ENCODE data around the gene XCL2.

The XCL2 gene

GRCh38 chr1:168589167-168589566 is 45.4 kb upstream of the XCL2 start:
- TF ChIP-seq ZFP3 (CRISPR knock-in tag; IDR thresholded peaks at IDR 0.05) = no peak
- TF ChIP-seq TOX (CRISPR knock-in tag; IDR thresholded peaks at IDR 0.05; ENCODE audit: borderline replicate concordance) = no peak
- no peak for TF ChIP-seq ISL1 (CRISPR knock-in tag; IDR thresholded peaks at IDR 0.05)
- TF ChIP-seq OSR1 (CRISPR knock-in tag; IDR thresholded peaks at IDR 0.05) = no peak
- no peak for TF ChIP-seq ZNF70 (CRISPR knock-in tag; IDR thresholded peaks at IDR 0.05)
- no peak for TF ChIP-seq POU6F1 (CRISPR knock-in tag; IDR thresholded peaks at IDR 0.05; ENCODE audit: borderline replicate concordance, low read depth)
- TF ChIP-seq, protein P1, sequence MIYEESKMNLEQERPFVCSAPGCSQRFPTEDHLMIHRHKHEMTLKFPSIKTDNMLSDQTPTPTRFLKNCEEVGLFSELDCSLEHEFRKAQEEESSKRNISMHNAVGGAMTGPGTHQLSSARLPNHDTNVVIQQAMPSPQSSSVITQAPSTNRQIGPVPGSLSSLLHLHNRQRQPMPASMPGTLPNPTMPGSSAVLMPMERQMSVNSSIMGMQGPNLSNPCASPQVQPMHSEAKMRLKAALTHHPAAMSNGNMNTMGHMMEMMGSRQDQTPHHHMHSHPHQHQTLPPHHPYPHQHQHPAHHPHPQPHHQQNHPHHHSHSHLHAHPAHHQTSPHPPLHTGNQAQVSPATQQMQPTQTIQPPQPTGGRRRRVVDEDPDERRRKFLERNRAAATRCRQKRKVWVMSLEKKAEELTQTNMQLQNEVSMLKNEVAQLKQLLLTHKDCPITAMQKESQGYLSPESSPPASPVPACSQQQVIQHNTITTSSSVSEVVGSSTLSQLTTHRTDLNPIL (CRISPR knock-in tag; IDR thresholded peaks at IDR 0.05; ENCODE audit: low read depth) = no peak
- no peak for TF ChIP-seq RARB (CRISPR knock-in tag; IDR thresholded peaks at IDR 0.05)
- TF ChIP-seq SNAI2 (CRISPR knock-in tag; IDR thresholded peaks at IDR 0.05) = no peak
- TF ChIP-seq TCF4 (CRISPR knock-in tag; IDR thresholded peaks at IDR 0.05; ENCODE audit: borderline replicate concordance) = no peak
- no peak for TF ChIP-seq GLIS3 (CRISPR knock-in tag; IDR thresholded peaks at IDR 0.05)
- TF ChIP-seq, protein P2, sequence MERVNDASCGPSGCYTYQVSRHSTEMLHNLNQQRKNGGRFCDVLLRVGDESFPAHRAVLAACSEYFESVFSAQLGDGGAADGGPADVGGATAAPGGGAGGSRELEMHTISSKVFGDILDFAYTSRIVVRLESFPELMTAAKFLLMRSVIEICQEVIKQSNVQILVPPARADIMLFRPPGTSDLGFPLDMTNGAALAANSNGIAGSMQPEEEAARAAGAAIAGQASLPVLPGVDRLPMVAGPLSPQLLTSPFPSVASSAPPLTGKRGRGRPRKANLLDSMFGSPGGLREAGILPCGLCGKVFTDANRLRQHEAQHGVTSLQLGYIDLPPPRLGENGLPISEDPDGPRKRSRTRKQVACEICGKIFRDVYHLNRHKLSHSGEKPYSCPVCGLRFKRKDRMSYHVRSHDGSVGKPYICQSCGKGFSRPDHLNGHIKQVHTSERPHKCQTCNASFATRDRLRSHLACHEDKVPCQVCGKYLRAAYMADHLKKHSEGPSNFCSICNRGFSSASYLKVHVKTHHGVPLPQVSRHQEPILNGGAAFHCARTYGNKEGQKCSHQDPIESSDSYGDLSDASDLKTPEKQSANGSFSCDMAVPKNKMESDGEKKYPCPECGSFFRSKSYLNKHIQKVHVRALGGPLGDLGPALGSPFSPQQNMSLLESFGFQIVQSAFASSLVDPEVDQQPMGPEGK (CRISPR knock-in tag; IDR thresholded peaks at IDR 0.05; ENCODE audit: borderline replicate concordance) = no peak
- no peak for TF ChIP-seq ZC3H10 (CRISPR knock-in tag; IDR thresholded peaks at IDR 0.05)
- no peak for TF ChIP-seq CSDC2 (CRISPR knock-in tag; IDR thresholded peaks at IDR 0.05)
- TF ChIP-seq ESRRG (CRISPR knock-in tag; IDR thresholded peaks at IDR 0.05) = no peak
- ATAC-seq = no peak

DNA sequence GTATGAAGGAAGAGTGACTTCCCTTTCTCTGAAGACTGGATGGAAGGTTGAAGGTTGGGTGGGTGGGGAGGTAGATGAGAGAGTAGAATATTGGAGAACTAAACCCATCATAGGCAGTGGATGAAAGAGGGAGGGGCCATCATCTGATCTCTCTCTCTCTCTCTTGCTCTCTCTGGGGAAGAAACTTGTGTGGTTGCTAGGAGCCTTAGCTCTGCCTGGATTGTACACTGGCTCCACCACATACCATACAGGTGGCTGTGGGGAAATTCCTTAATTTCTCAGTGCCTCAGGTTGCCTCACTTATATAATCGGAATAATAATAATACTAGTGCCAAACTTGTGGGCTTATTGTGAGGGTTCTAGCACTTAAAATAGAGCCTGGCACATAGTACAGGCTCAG is 42.1 kb upstream of the XCL2 start:
- ATAC-seq = no peak
- TF ChIP-seq RARB (CRISPR knock-in tag; IDR thresholded peaks at IDR 0.05) (no peak), TOX (CRISPR knock-in tag; IDR thresholded peaks at IDR 0.05; ENCODE audit: borderline replicate concordance) (no peak)
- TF ChIP-seq, protein P1 (CRISPR knock-in tag; IDR thresholded peaks at IDR 0.05; ENCODE audit: low read depth) = no peak

DNA sequence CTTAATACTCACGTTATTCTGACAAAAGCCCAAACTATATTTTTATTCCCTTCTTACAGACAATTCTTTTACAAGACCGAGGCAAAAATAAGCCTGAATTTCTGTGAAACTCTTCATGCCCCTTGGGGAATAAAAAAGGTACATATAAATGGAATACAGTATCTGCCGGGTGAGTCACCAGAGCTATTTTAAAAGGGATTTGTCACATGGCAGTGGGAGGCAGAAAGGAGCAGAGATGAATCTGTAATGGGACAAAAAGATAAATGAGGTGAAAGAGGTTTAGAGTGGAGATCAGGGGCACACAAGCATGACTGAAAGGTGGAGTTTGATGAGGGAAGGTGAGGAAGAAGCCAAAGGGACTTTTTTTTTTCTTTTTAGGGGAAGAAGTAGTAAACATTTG is 41.4 kb upstream of the XCL2 start:
- peak; percentile 85 for ATAC-seq

GRCh38 chr1:168583571-168583970 is 39.8 kb upstream of the XCL2 start:
- ATAC-seq = no peak
- TF ChIP-seq CSRNP3 (CRISPR knock-in tag; IDR thresholded peaks at IDR 0.05) (no peak), POU6F1 (CRISPR knock-in tag; IDR thresholded peaks at IDR 0.05; ENCODE audit: borderline replicate concordance, low read depth) (no peak), ZFP3 (CRISPR knock-in tag; IDR thresholded peaks at IDR 0.05) (no peak), ZNF70 (CRISPR knock-in tag; IDR thresholded peaks at IDR 0.05) (no peak), ESRRG (CRISPR knock-in tag; IDR thresholded peaks at IDR 0.05) (no peak), ISL1 (CRISPR knock-in tag; IDR thresholded peaks at IDR 0.05) (no peak)

More for the DNA sequence above, 41.4 kb upstream of the XCL2 start:
- no peak for TF ChIP-seq ZNF565 (CRISPR knock-in tag; conservative IDR thresholded peaks at IDR 0.05; ENCODE audit: low read depth)
- TF ChIP-seq OSR1 (CRISPR knock-in tag; IDR thresholded peaks at IDR 0.05) = peak; percentile 33; the same call in 1 of the 2 replicates

Data from SK-N-SH treated with all-trans-retinoic acid at 6 μM for 48 hours (cell line).